GM20431 (cell line): ENCODE results near the gene SMPD3.

Experiments used
- in situ Hi-C: fragments of 300-500 bp; cut with MseI, MboI; formaldehyde crosslinking; loops from one replicate; pipeline ENCODE4 v1.15.0; 2020; ENCODE audit warnings: low sequenced_read_pairs; ENCODE audit not compliant: unreplicated experiment

Gene SMPD3

GRCh38 chr16:68362262-68362913, 85.9 kb downstream of the SMPD3 start:
- in situ Hi-C loops: no loop called here

- in situ Hi-C loops: no loop called here
These were observed 86.8 kb downstream of the SMPD3 start for GRCh38 chr16:68361485-68361884.

GRCh38 chr16:68360956-68361355, 87.4 kb downstream of the SMPD3 start:
- in situ Hi-C loops: no loop called here

- in situ Hi-C loops: no loop called here
These were observed 87.8 kb downstream of the SMPD3 start for GRCh38 chr16:68360547-68360946.

- in situ Hi-C loops: no loop called here
These were observed 88.7 kb downstream of the SMPD3 start for GRCh38 chr16:68359398-68360191.

- in situ Hi-C loops: no loop called here
These were observed 89.4 kb downstream of the SMPD3 start for GRCh38 chr16:68358951-68359350.

GRCh38 chr16:68357923-68358322, 90.4 kb downstream of the SMPD3 start:
- in situ Hi-C loops: no loop called here

- in situ Hi-C loops: no loop called here
These were observed 90.8 kb downstream of the SMPD3 start for GRCh38 chr16:68357521-68357922.

GRCh38 chr16:68356919-68357286, 91.4 kb downstream of the SMPD3 start:
- in situ Hi-C loops: no loop called here

GRCh38 chr16:68356249-68356918, 91.9 kb downstream of the SMPD3 start:
- in situ Hi-C loops: no loop called here

- in situ Hi-C loops: no loop called here
These were observed 92.7 kb downstream of the SMPD3 start for GRCh38 chr16:68355447-68356248.

- in situ Hi-C loops: no loop called here
These were observed 93.5 kb downstream of the SMPD3 start for GRCh38 chr16:68354816-68355215.

- in situ Hi-C loops: no loop called here
These were observed 94.9 kb downstream of the SMPD3 start for GRCh38 chr16:68353366-68353765.

GRCh38 chr16:68351991-68352431, 96.3 kb downstream of the SMPD3 start:
- in situ Hi-C loops: no loop called here

GRCh38 chr16:68351463-68351862, 96.8 kb downstream of the SMPD3 start:
- in situ Hi-C loops: no loop called here

- in situ Hi-C loops: no loop called here
These were observed 97.4 kb downstream of the SMPD3 start for GRCh38 chr16:68350813-68351350.

GRCh38 chr16:68349838-68350410, 98.4 kb downstream of the SMPD3 start:
- in situ Hi-C loops: no loop called here

- in situ Hi-C loops: no loop called here
These were observed 99.5 kb downstream of the SMPD3 start for GRCh38 chr16:68348639-68349445.

GRCh38 chr16:68347605-68348004, 100.7 kb downstream of the SMPD3 start:
- in situ Hi-C loops: no loop called here
